22Rv1 (cell line): Measurements from ENCODE around the gene TMEM53.

Experiments
- ZFX ChIP-seq: fragments of 450-650 bp; IDR thresholded peaks from 2 replicates; pipeline ENCODE4 v1.6.1; 2017; ENCODE audit warnings: antibody characterized with exemption, borderline replicate concordance
- TF ChIP-seq, protein P1 (sequence below): fragments of 450-650 bp; IDR thresholded peaks from 2 replicates; pipeline ENCODE4 v1.5.1; 2017; ENCODE audit warnings: mild to moderate bottlenecking

- TF ChIP-seq, protein P1, sequence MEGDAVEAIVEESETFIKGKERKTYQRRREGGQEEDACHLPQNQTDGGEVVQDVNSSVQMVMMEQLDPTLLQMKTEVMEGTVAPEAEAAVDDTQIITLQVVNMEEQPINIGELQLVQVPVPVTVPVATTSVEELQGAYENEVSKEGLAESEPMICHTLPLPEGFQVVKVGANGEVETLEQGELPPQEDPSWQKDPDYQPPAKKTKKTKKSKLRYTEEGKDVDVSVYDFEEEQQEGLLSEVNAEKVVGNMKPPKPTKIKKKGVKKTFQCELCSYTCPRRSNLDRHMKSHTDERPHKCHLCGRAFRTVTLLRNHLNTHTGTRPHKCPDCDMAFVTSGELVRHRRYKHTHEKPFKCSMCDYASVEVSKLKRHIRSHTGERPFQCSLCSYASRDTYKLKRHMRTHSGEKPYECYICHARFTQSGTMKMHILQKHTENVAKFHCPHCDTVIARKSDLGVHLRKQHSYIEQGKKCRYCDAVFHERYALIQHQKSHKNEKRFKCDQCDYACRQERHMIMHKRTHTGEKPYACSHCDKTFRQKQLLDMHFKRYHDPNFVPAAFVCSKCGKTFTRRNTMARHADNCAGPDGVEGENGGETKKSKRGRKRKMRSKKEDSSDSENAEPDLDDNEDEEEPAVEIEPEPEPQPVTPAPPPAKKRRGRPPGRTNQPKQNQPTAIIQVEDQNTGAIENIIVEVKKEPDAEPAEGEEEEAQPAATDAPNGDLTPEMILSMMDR: no peak
- TF ChIP-seq ZFX: no peak
These were observed 5.2 kb upstream of the TMEM53 start for GRCh38 chr1:44679468-44679867.
